WI38 (cell line): ENCODE measurements around the gene MEIS2.

Source experiments
- H3K4me3 ChIP-seq: 2 replicates; pipeline ENCODE4 v1.5.1; 2011; ENCODE audit warnings: low read depth, mild to moderate bottlenecking, control low read depth, low read length
- CTCF ChIP-seq: IDR thresholded peaks from 2 replicates; pipeline ENCODE4 v1.5.1; 2012; ENCODE audit warnings: low read depth, mild to moderate bottlenecking, control low read depth, low read length

The MEIS2 gene

GRCh38 chr15:37099319-37100108, 835 bp downstream of the MEIS2 start:
- TF ChIP-seq CTCF = no peak
- H3K4me3 ChIP-seq = peak overlapping the region; percentile 91

- TF ChIP-seq CTCF = no peak
- H3K4me3 ChIP-seq = peak overlapping the region; percentile 91
Observed at GRCh38 chr15:37098468-37099318, 1.7 kb downstream of the MEIS2 start.

GRCh38 chr15:37097144-37097919, 3.0 kb downstream of the MEIS2 start:
- no peak for TF ChIP-seq CTCF
- peak overlapping the region; percentile 91 for H3K4me3 ChIP-seq

- TF ChIP-seq CTCF = no peak
- no peak overlapping the region; the same call in 1 of the 2 replicates for H3K4me3 ChIP-seq
Observed at GRCh38 chr15:37096558-37097143, 3.7 kb downstream of the MEIS2 start.

- TF ChIP-seq CTCF = no peak
- no peak overlapping the region for H3K4me3 ChIP-seq
Observed at GRCh38 chr15:37095770-37096557, 4.4 kb downstream of the MEIS2 start.

GRCh38 chr15:37094915-37095711, 5.2 kb downstream of the MEIS2 start:
- H3K4me3 ChIP-seq = no peak overlapping the region
- TF ChIP-seq CTCF = no peak
